H1 (cell line): ENCODE results near the gene INPP5B. TPM values are rescaled to one million over a fixed set of nuclear protein-coding genes. Genes with fewer than 3 reads are reported as not detected.

ENCODE experiments used
- CTCF ChIA-PET: fragments of 300-600 bp; sonication (Branson Sonifier 250); formaldehyde crosslinking; loops from one replicate; lab custom pipeline; 2021; ENCODE audit not compliant: partially characterized antibody; lab: Charles Lee
- POLR2A ChIA-PET: fragments of 300-600 bp; sonication (Branson Sonifier 250); formaldehyde crosslinking; loops from one replicate; lab custom pipeline; 2021; ENCODE audit warnings: inconsistent platforms; ENCODE audit not compliant: partially characterized antibody; lab: Charles Lee
- DNase-seq, 2 experiments: peaks; one replicate each; pipeline versions ENCODE4 v3.0.0 to v3.0.0-alpha.2; 2010 to 2022; ENCODE audit warnings: low spot score in 2 of 2, low read depth in 1 of 2, mixed read lengths in 1 of 2
- FAIRE-seq: peaks from 2 replicates; lab custom pipeline; 2011; peaks lifted over from hg19 to GRCh38; lab: Jason Lieb, UNC
- H2AFZ ChIP-seq: 2 replicates; pipeline ENCODE4 v1.8.1; 2012; ENCODE audit warnings: low read length, inconsistent platforms
- H2AK5ac ChIP-seq: 2 replicates; pipeline ENCODE4 v1.6.1; 2013; ENCODE audit warnings: low read depth, low read length
- H2BK120ac ChIP-seq: replicated peaks from 2 replicates; pipeline ENCODE3; 2013; ENCODE audit warnings: low read depth, low read length, inconsistent platforms
- H2BK12ac ChIP-seq: 2 replicates; pipeline ENCODE4 v1.6.1; 2013; ENCODE audit warnings: low read depth, low read length
- H2BK15ac ChIP-seq: 2 replicates; pipeline ENCODE4 v1.6.1; 2013; ENCODE audit warnings: low read length
- H2BK20ac ChIP-seq: 2 replicates; pipeline ENCODE4 v1.6.1; 2013; ENCODE audit warnings: low read length
- H2BK5ac ChIP-seq: 2 replicates; pipeline ENCODE4 v1.6.1; 2013; ENCODE audit warnings: low read depth, low read length
- H3K14ac ChIP-seq: 2 replicates; pipeline ENCODE4 v1.6.1; 2013; ENCODE audit warnings: inconsistent platforms; ENCODE audit not compliant: insufficient read length
- H3K18ac ChIP-seq: 2 replicates; pipeline ENCODE4 v1.6.1; 2013; ENCODE audit warnings: low read length; ENCODE audit errors: extremely low read depth
- H3K23ac ChIP-seq: 2 replicates; pipeline ENCODE4 v1.6.1; 2013; ENCODE audit warnings: inconsistent platforms; ENCODE audit not compliant: insufficient read length
- H3K23me2 ChIP-seq: 2 replicates; pipeline ENCODE4 v1.6.1; 2013; ENCODE audit warnings: low read depth, low read length
- H3K27ac ChIP-seq: 2 replicates; pipeline ENCODE4 v1.6.1; 2011; ENCODE audit warnings: low read depth, low read length, inconsistent platforms
- H3K27me3 ChIP-seq, 4 experiments: replicated peaks in 1 of 4; 1 replicate in 1 of 4; 2 replicates in 3 of 4; pipeline versions ENCODE4 v1.6.1 to v1.8.1; 2011 to 2013; ENCODE audit warnings: low read length in 3 of 4, mild to moderate bottlenecking in 3 of 4, inconsistent platforms in 2 of 4, mixed read lengths in 2 of 4, moderate library complexity in 1 of 4; ENCODE audit not compliant: control insufficient read depth in 3 of 4, insufficient read depth in 3 of 4; ENCODE audit errors: extremely low read depth in 1 of 4
- H3K36me3 ChIP-seq, 4 experiments: 2 replicates each; pipeline versions ENCODE4 v1.6.1 to v1.8.1; 2011 to 2013; ENCODE audit warnings: mild to moderate bottlenecking in 4 of 4, low read length in 3 of 4, moderate library complexity in 2 of 4, control low read depth in 1 of 4, inconsistent platforms in 1 of 4; ENCODE audit not compliant: insufficient read depth in 4 of 4, control insufficient read depth in 2 of 4
- H3K4ac ChIP-seq: replicated peaks from 2 replicates; pipeline ENCODE3; 2013; ENCODE audit warnings: low read length, low read depth, mixed read lengths, inconsistent platforms; ENCODE audit not compliant: insufficient read length
- H3K4me1 ChIP-seq, 4 experiments: replicated peaks in 1 of 4; 1 replicate in 1 of 4; 2 replicates in 3 of 4; pipeline versions ENCODE4 v1.6.1 to v1.8.1; 2011 to 2013; ENCODE audit warnings: low read length in 3 of 4, inconsistent platforms in 2 of 4, mixed read lengths in 1 of 4; ENCODE audit not compliant: insufficient read depth in 4 of 4, control insufficient read depth in 3 of 4
- H3K4me2 ChIP-seq, 2 experiments: 2 replicates each; pipeline versions ENCODE4 v1.6.1 to v1.8.1; 2011 to 2013; ENCODE audit warnings: low read depth in 2 of 2, low read length in 2 of 2, control low read depth in 1 of 2, inconsistent platforms in 1 of 2, mild to moderate bottlenecking in 1 of 2; ENCODE audit not compliant: insufficient read depth in 1 of 2
- H3K4me3 ChIP-seq, 4 experiments: fragments of 200-600, 300-600 bp in 1 of 4; sonication (generic), shearing (Covaris generic), sonication (Bioruptor Twin) in 1 of 4; 2 replicates each; pipeline versions ENCODE4 v1.5.1 to v1.8.1; 2011 to 2016; ENCODE audit warnings: low read length in 4 of 4, low read depth in 3 of 4, control low read depth in 2 of 4, inconsistent platforms in 2 of 4, mild to moderate bottlenecking in 2 of 4, mixed read lengths in 1 of 4, moderate library complexity in 1 of 4; ENCODE audit not compliant: insufficient read depth in 2 of 4; ENCODE audit errors: extremely low read depth in 1 of 4
- H3K56ac ChIP-seq: replicated peaks from 2 replicates; pipeline ENCODE3; 2013; ENCODE audit warnings: low read depth, mild to moderate bottlenecking, mixed read lengths, low read length, inconsistent platforms; ENCODE audit not compliant: insufficient read length
- H3K79me1 ChIP-seq: 2 replicates; pipeline ENCODE4 v1.6.1; 2013; ENCODE audit warnings: low read depth, low read length, control low read depth
- H3K79me2 ChIP-seq, 2 experiments: 2 replicates each; pipeline versions ENCODE4 v1.6.1 to v1.8.1; 2012 to 2013; ENCODE audit warnings: low read length in 2 of 2, mild to moderate bottlenecking in 2 of 2, inconsistent platforms in 1 of 2; ENCODE audit not compliant: insufficient read depth in 2 of 2, control insufficient read depth in 1 of 2
- H3K9ac ChIP-seq, 4 experiments: replicated peaks in 1 of 4; 1 replicate in 1 of 4; 2 replicates in 3 of 4; pipeline versions ENCODE4 v1.6.1 to v1.8.1; 2011 to 2013; ENCODE audit warnings: low read depth in 3 of 4, low read length in 3 of 4, control low read depth in 2 of 4, mild to moderate bottlenecking in 2 of 4, moderate library complexity in 2 of 4, inconsistent platforms in 1 of 4; ENCODE audit errors: extremely low read depth in 1 of 4
- H3K9me3 ChIP-seq, 2 experiments: 2 replicates each; pipeline versions ENCODE4 v1.6.1 to v1.8.1; 2012 to 2013; ENCODE audit warnings: mild to moderate bottlenecking in 2 of 2, moderate library complexity in 2 of 2, control low read depth in 1 of 2, inconsistent platforms in 1 of 2, low read depth in 1 of 2, low read length in 1 of 2, mixed read lengths in 1 of 2; ENCODE audit not compliant: insufficient read depth in 2 of 2
- H4K20me1 ChIP-seq, 2 experiments: replicated peaks in 1 of 2; 2 replicates each; pipeline versions ENCODE3 to v1.8.1; 2011 to 2013; ENCODE audit warnings: inconsistent platforms in 2 of 2, low read length in 2 of 2, mild to moderate bottlenecking in 1 of 2; ENCODE audit not compliant: insufficient read depth in 2 of 2, control insufficient read depth in 1 of 2
- H4K5ac ChIP-seq: 2 replicates; pipeline ENCODE4 v1.6.1; 2013; ENCODE audit warnings: low read length, low read depth, mixed read lengths, inconsistent platforms; ENCODE audit not compliant: insufficient read length
- H4K8ac ChIP-seq: 2 replicates; pipeline ENCODE4 v1.8.0; 2013; ENCODE audit warnings: mild to moderate bottlenecking, moderate library complexity, low read length, inconsistent platforms; ENCODE audit not compliant: insufficient read depth; ENCODE audit errors: extremely low read depth
- H4K91ac ChIP-seq: replicated peaks from 2 replicates; pipeline ENCODE3; 2013; ENCODE audit warnings: low read length, mixed read lengths, inconsistent platforms; ENCODE audit not compliant: insufficient read length
- CEBPB ChIP-seq: IDR thresholded peaks from 2 replicates; pipeline ENCODE4 v1.6.1; 2012; ENCODE audit warnings: low read depth, low read length
- MAFK ChIP-seq: IDR thresholded peaks from 2 replicates; pipeline ENCODE4 v1.6.1; 2012; ENCODE audit warnings: low read depth, mild to moderate bottlenecking, improper control_type of control experiment, low read length
- TBP ChIP-seq: IDR thresholded peaks from 2 replicates; pipeline ENCODE4 v1.6.1; 2011; ENCODE audit warnings: low read depth, low read length, improper control_type of control experiment
- WGBS, 2 experiments: shearing (Covaris generic) in 1 of 2; methylation state at CpG; one replicate each; pipeline versions ENCODE4 v1.1.6 to v1.1.7; 2013 to 2015; ENCODE audit warnings: low lambda C conversion rate in 2 of 2, mixed read lengths in 2 of 2, inconsistent platforms in 1 of 2, low coverage in 1 of 2, missing lambda C conversion rate in 1 of 2; ENCODE audit not compliant: insufficient replicate concordance in 2 of 2, insufficient coverage in 1 of 2, insufficient read length in 1 of 2; ENCODE audit errors: extremely low coverage in 1 of 2, missing lambda C conversion rate in 1 of 2; 5-methylcytosine and 5-hydroxymethylcytosine counted together
- polyA plus RNA-seq, 7 experiments: library from polyadenylated mRNA; depleted of rRNA in 3 of 7; stranded (reverse) in 5 of 7; unstranded in 2 of 7; fragments of >200 nt in 5 of 7; fragments of 200-250 nt in 2 of 7; gene quantifications; 1 replicate in 5 of 7; 2 replicates in 1 of 7; 4 replicates in 1 of 7; pipeline versions ENCODE4 v1.2.1 to v1.2.3, GENCODE V29; 2011 to 2013; ENCODE audit warnings: missing spikeins in 2 of 7, mixed read lengths in 2 of 7
- total RNA-seq: library from RNA; stranded (reverse); fragmentation: NEBNext Ultra II Directional; extraction: Animal tissue kit (Norgen Biotek cat#: 25700); gene quantifications from 2 replicates; pipeline ENCODE4 v1.2.1, GENCODE V29; 2021

Gene INPP5B
- total and polyA plus RNA-seq, 2 of the 8 experiments (the other 6 are each of a cell fraction or from before 2014, with no cell fraction given) = 14.0 to 23.7 TPM

- Histone ChIP-seq H2BK15ac (no peak overlapping the region), H4K5ac (no peak overlapping the region), H3K27ac (no peak overlapping the region), H3K27me3 (no peaks in the 10 kb centered on the region), H3K23me2 (no peaks in the 10 kb centered on the region), H4K20me1 (peaks cover 4 to 5% of the 10 kb centered on the region in 2 experiments), H3K14ac (no peak overlapping the region), H3K79me1 (no peaks in the 10 kb centered on the region), H2BK120ac (no peak overlapping the region), H3K36me3 (peaks cover 8 to 51% (median 34%) of the 10 kb centered on the region in 4 experiments; a peak in 7 of 8 replicates), H2BK20ac (no peak overlapping the region), H3K4me3 (no peak overlapping the region), H2BK5ac (no peak overlapping the region), H3K56ac (no peak overlapping the region), H3K23ac (no peak overlapping the region), H3K18ac (no peak overlapping the region), H3K9me3 (no peaks in the 10 kb centered on the region), H3K9ac (no peak overlapping the region), H2BK12ac (no peak overlapping the region), H3K4me1 (no peaks in the 10 kb centered on the region), H3K4me2 (no peak overlapping the region), H3K4ac (no peak overlapping the region), H2AFZ (no peak overlapping the region), H4K91ac (no peak overlapping the region), H2AK5ac (no peak overlapping the region), H4K8ac (no peak overlapping the region), H3K79me2 (no peaks in the 10 kb centered on the region)
- ChIA-PET CTCF (interaction anchor here (0.6 to 0.7 kb wide), 2 partner anchors 157 to 1020 kb away, joined by 3 read pairs; no protein-coding TSS in a partner anchor), POLR2A (no interaction called here)
- FAIRE-seq (no peak), DNase-seq (no peak)
- WGBS, 2 experiments = 49% methylated on average over 3 of the region's 3 CpGs; no CpG with 5 or more reads in 1 of the 2 experiments
- no peak for TF ChIP-seq CEBPB
- no peak for TF ChIP-seq TBP
- TF ChIP-seq MAFK = no peak
These were observed 110.1 kb downstream of the INPP5B start for GRCh38 chr1:37836788-37837187.
